ENCODE measurements around the gene FBXO3.
"Not testable (repeated sequence)": the region's sequence is repeated elsewhere in the genome, so short reads cannot be mapped to it uniquely, and the experiment has no call there.

FBXO3 gene, protein sequence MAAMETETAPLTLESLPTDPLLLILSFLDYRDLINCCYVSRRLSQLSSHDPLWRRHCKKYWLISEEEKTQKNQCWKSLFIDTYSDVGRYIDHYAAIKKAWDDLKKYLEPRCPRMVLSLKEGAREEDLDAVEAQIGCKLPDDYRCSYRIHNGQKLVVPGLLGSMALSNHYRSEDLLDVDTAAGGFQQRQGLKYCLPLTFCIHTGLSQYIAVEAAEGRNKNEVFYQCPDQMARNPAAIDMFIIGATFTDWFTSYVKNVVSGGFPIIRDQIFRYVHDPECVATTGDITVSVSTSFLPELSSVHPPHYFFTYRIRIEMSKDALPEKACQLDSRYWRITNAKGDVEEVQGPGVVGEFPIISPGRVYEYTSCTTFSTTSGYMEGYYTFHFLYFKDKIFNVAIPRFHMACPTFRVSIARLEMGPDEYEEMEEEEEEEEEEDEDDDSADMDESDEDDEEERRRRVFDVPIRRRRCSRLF

DNA sequence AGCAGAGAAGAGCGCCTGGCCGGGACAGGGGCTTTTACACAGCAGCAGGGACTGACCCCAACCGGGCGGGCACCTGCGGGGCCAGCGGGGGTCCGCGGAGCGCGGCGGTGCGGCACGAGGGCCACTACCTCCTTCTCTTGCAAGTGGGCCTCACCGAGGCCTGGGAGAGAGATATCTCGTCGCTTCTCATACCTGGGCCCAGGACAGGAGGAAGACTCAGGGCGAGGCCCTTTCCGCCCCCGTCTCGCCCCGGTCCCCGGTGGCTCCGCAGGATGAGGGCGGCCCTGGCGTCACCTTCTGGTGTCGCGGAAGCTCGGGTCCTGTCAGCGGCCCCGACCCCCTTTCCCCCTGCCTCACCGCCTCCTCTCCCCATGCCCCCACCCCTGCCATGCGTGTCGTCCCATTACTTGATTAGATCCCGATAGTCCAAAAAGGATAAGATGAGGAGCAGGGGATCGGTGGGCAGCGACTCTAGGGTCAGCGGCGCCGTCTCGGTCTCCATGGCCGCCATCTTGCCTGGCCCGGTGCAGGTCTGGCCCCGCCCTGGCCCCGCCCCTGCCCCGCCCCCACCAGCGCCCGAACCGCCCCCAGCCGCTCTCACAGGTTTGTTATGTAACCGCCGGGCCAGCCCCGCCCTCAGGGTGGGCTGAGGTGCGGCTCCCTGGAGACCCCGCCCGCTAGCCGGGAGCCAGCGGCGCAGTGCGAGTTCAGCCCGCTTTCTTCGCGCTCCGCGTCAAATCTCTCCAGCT lies at the start of gene FBXO3:
Gene FBXO3 (minus strand): TSS at position 534 of the 749 bp plus-strand sequence. CDS start 23 bp downstream, at position 511.
- TF ChIP-seq ARNT (IDR thresholded peaks at IDR 0.05): no peak
- peak; percentile 42; the same call in 1 of the 2 replicates for TF ChIP-seq L3MBTL2 (conservative IDR thresholded peaks at IDR 0.05)
- CTCF ChIA-PET: no interaction called here
- DNase-seq (ENCODE audit: extremely low spot score): peak; percentile 97
- POLR2A ChIA-PET: interaction anchor here (1.1 to 1.9 kb wide), 2 partner anchors 28 to 38 kb away, joined by 8 to 9 read pairs; partner anchors contain the start of gene CD59

DNA sequence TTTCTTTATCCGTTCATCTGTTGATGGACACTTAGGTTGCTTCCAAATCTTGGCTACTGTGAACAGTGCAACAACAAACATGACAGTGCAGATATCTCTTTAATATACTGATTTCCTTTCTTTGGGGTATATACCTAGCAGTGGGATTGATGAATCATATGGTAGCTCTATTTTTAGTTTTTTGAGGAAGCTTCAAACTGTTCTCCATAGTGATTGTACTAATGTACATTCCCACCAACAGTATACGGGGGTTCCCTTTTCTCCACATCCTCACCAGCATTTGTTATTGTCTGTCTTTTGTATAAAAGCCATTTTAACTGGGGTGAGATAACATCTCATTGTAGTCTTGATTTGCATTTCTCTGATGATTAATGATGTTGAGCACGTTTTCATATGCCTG lies 48.7 kb upstream of the FBXO3 start:
- not testable (repeated sequence) for DNase-seq (ENCODE audit: extremely low spot score)

DNA sequence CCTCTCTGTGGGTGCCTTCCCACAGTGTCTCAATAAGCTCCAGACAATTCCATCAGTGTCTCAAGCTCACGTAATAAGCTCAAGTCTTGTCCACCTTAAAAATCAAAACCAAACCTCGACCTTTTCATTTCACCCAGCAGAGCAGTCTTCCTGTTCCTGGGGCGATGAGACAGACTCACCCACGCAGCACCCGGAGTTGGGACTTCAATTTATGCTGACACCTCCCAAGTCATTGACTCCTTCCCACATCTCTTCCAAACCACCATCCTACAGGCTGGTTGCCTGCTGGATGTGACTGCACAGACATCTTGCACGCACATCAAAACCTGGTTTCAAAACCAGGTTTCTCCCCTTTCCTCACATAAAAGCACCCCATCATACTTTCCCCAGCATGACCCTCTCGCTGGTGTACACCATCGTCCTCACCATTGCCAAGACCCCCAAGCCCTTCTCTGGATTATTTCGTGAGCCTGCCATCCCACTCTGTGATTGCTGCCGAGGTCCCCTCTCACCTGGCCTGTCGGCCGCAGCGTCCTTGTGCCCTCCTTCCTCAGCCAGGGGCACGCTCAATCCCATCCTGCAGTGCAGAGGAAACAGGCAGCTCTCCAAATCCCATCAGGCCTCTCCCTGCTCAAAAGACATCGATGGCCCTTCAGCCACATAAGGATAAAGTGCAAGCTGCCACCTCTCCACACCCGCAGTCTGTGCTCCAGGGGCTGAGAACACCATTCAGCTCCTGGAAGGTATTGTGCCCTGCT lies 45.1 kb upstream of the FBXO3 start:
- TF ChIP-seq L3MBTL2 (conservative IDR thresholded peaks at IDR 0.05) (no peak), SP1 (IDR thresholded peaks at IDR 0.05) (no peak), ZNF384 (IDR thresholded peaks at IDR 0.05) (no peak), FOXK2 (IDR thresholded peaks at IDR 0.05) (no peak), ELF4 (IDR thresholded peaks at IDR 0.05) (no peak), TARDBP (IDR thresholded peaks at IDR 0.05) (no peak), FOXM1 (IDR thresholded peaks at IDR 0.05; ENCODE audit: borderline replicate concordance) (no peak)
- TF ChIP-seq, protein P1, sequence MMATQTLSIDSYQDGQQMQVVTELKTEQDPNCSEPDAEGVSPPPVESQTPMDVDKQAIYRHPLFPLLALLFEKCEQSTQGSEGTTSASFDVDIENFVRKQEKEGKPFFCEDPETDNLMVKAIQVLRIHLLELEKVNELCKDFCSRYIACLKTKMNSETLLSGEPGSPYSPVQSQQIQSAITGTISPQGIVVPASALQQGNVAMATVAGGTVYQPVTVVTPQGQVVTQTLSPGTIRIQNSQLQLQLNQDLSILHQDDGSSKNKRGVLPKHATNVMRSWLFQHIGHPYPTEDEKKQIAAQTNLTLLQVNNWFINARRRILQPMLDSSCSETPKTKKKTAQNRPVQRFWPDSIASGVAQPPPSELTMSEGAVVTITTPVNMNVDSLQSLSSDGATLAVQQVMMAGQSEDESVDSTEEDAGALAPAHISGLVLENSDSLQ (IDR thresholded peaks at IDR 0.05): no peak
- POLR2A ChIA-PET: interaction anchor here (0.7 kb wide), 1 partner anchor 17 kb away, joined by 4 read pairs; no protein-coding TSS in a partner anchor
- DNase-seq (ENCODE audit: extremely low spot score): no peak
- CTCF ChIA-PET: interaction anchor here (0.6 to 1.7 kb wide), 2 partner anchors 13 to 354 kb away, joined by 4 read pairs; no protein-coding TSS in a partner anchor

More for the DNA sequence above, 48.7 kb upstream of the FBXO3 start:
- CTCF ChIA-PET, POLR2A ChIA-PET: not testable (repeated sequence)

DNA sequence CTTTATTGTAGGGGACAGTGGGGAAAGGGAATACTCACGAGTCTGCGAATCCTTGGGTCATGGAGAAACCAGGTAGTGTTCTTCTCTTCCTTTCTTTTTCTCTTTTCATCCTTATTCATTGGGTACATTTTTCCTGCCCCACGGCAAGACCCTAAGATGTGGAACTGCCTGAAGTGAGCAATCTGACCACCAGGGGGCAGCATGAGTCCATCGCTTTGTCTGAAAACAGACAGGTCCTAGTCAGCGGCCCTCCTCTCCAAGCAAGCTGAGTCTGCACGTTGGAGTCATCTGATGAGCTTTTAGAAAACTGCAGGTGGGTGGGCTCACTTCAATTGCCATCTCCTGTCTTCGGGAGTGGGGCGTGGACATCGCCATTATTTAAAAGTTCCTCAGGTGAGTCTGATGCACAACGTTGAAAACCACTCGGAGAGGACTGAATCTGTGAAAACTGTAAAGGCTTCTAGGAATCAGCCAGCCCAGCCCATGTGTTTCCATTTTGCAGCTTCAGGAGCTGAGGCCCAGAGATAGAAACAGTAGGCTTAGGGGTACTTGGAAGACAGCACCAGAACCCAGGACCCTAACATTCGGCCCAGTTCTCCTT lies 34.0 kb upstream of the FBXO3 start:
- POLR2A ChIA-PET: no interaction called here
- CTCF ChIA-PET: interaction anchor here (0.5 to 5.8 kb wide), 10 partner anchors 13 to 1555 kb away, joined by 3 to 57 read pairs (median 4); partner anchors contain the start of gene ABTB2
- DNase-seq (ENCODE audit: extremely low spot score): peak; percentile 83
- TF ChIP-seq BHLHE40 (IDR thresholded peaks at IDR 0.05; ENCODE audit: borderline replicate concordance) (no peak), L3MBTL2 (conservative IDR thresholded peaks at IDR 0.05) (no peak), ELF4 (IDR thresholded peaks at IDR 0.05) (no peak), CTBP1 (IDR thresholded peaks at IDR 0.05; ENCODE audit: borderline replicate concordance) (no peak)
- TF ChIP-seq, protein P1 (IDR thresholded peaks at IDR 0.05): no peak

DNA sequence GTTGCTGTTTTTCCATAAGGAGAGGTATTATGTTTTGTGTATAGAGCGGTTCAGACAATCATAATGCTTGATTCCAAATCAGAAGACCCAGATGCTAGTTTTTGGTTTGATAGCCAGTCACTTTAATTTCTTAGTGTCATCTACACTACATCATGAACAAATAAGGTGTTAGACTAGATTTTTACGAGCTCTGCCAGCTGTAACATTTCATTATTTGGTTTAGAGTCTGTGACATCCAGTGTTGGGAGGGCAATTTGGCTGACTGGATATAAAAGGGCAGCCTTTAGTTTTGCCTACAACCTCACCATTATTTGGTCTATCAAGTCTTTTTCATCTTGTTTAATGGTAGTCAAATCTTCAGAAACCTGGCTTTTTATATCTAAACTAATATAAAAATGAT lies 30.2 kb upstream of the FBXO3 start:
- ChIA-PET POLR2A (interaction anchor here (0.7 kb wide), 1 partner anchor 313 kb away, joined by 4 read pairs; no protein-coding TSS in a partner anchor), CTCF (interaction anchor here (0.6 to 5.8 kb wide), 2 partner anchors 24 kb away, joined by 3 to 57 read pairs; no protein-coding TSS in a partner anchor)
- DNase-seq (ENCODE audit: extremely low spot score): no peak
- TF ChIP-seq L3MBTL2 (conservative IDR thresholded peaks at IDR 0.05): no peak
- no peak for TF ChIP-seq LEF1 (IDR thresholded peaks at IDR 0.05; ENCODE audit: borderline replicate concordance)
- no peak for TF ChIP-seq FOXK2 (IDR thresholded peaks at IDR 0.05)

DNA sequence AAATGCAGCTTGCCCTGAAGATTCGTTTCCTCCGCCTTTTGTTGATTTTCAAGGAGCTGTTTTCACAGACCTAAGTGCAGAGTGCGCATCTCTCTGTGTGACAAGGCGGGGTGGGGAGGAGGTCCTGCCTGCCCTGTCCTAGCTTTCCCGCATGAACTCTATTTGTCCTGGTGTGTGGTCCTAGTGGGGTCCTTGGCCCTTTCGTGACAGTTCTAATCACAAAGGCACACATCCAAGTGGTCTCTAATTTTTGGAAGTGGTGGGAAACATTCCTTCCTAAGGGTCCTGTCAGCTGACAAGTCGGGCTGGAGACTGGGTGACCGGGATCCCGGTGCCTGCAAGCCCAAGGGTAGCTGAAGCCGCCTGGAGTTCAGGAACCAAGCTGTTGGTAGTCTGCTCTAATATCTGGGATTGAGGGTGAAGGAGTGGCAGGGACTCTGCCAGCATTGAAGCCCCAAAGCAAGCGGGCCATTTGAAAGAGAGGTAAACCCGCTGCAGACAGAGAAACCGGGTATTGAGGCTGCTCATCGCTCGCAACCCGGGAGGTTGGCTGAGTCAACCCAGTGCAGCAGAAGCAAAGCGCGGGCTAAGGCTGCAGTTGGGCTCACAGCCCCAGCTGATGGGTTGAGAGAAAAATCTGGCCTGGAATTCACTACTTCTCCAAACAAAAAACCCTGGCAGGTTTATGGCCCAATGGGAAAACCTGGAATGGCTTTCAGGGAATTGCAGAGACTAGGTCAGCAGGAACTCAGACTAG lies 28.1 kb upstream of the FBXO3 start:
- ChIA-PET CTCF (interaction anchor here (0.5 kb wide), 1 partner anchor 393 kb away, joined by 4 read pairs; no protein-coding TSS in a partner anchor), POLR2A (interaction anchor here (0.9 to 1.6 kb wide), 8 partner anchors 15 to 101 kb away, joined by 3 to 9 read pairs (median 4); partner anchors contain the start of genes CD59 and FBXO3)
- TF ChIP-seq L3MBTL2 (conservative IDR thresholded peaks at IDR 0.05) (peak; percentile 74), HDGF (IDR thresholded peaks at IDR 0.05; ENCODE audit: borderline replicate concordance) (no peak), SUZ12 (IDR thresholded peaks at IDR 0.05) (no peak), ZNF384 (IDR thresholded peaks at IDR 0.05) (no peak; the same call in 1 of the 2 replicates), ELF4 (IDR thresholded peaks at IDR 0.05) (no peak), BHLHE40 (IDR thresholded peaks at IDR 0.05; ENCODE audit: borderline replicate concordance) (no peak), SP1 (IDR thresholded peaks at IDR 0.05) (no peak), NFRKB (IDR thresholded peaks at IDR 0.05) (no peak), LEF1 (IDR thresholded peaks at IDR 0.05; ENCODE audit: borderline replicate concordance) (no peak), TARDBP (IDR thresholded peaks at IDR 0.05) (no peak), CTBP1 (IDR thresholded peaks at IDR 0.05; ENCODE audit: borderline replicate concordance) (no peak), FOXM1 (IDR thresholded peaks at IDR 0.05; ENCODE audit: borderline replicate concordance) (peak; percentile 91), FOXK2 (IDR thresholded peaks at IDR 0.05) (no peak), ARNT (IDR thresholded peaks at IDR 0.05) (no peak), FOXA1 (IDR thresholded peaks at IDR 0.05) (no peak)
- TF ChIP-seq, protein P1 (IDR thresholded peaks at IDR 0.05): peak; percentile 73
- DNase-seq (ENCODE audit: extremely low spot score): peak; percentile 79
